Hematopoietic multipotent progenitor cell treated with erythropoietin and hydrocortisone succinate and interleukin-3 and kit ligand, for 6 days (in vitro differentiated cells): ENCODE data around the gene TGFB1I1.
"Not testable (repeated sequence)": the region's sequence is repeated elsewhere in the genome, so short reads cannot be mapped to it uniquely, and the experiment has no call there.

Experiments
- DNase-seq: peaks from one replicate; pipeline ENCODE4 v3.0.0-alpha.2; 2015

Gene TGFB1I1

GRCh38 chr16:31471875-31472708 lies at the start of gene TGFB1I1:
Gene TGFB1I1 (plus strand): TSS chr16:31472152. CDS start chr16:31472189, 37 bp downstream.
- DNase-seq, result no peak

- DNase-seq, result no peak
These were observed 48.7 kb upstream of the TGFB1I1 start for GRCh38 chr16:31423241-31423640.

GRCh38 chr16:31423801-31424200 lies 48.2 kb upstream of the TGFB1I1 start:
- DNase-seq, result no peak

- peak; percentile 41 for DNase-seq
These were observed 44.3 kb upstream of the TGFB1I1 start for GRCh38 chr16:31427441-31428278.

- DNase-seq, result no peak
These were observed 43.7 kb upstream of the TGFB1I1 start, which contains the start of gene COX6A2 for GRCh38 chr16:31428279-31428597. Gene COX6A2 (minus strand): TSS chr16:31428360. CDS start chr16:31428325, 35 bp downstream.

- no peak for DNase-seq
These were observed 43.2 kb upstream of the TGFB1I1 start for GRCh38 chr16:31428638-31429247.

GRCh38 chr16:31429314-31429713 lies 42.6 kb upstream of the TGFB1I1 start:
- DNase-seq, result no peak

GRCh38 chr16:31429796-31430195 lies 42.2 kb upstream of the TGFB1I1 start:
- DNase-seq, result no peak

GRCh38 chr16:31430380-31431052 lies 41.4 kb upstream of the TGFB1I1 start:
- no peak for DNase-seq

- DNase-seq, result no peak
These were observed 36.4 kb upstream of the TGFB1I1 start for GRCh38 chr16:31435341-31436220.

GRCh38 chr16:31436221-31437045 lies 35.5 kb upstream of the TGFB1I1 start:
- no peak for DNase-seq

- DNase-seq, result no peak
These were observed 33.5 kb upstream of the TGFB1I1 start for GRCh38 chr16:31438414-31438813.

- not testable (repeated sequence) for DNase-seq
These were observed 32.9 kb upstream of the TGFB1I1 start for GRCh38 chr16:31439023-31439422.

GRCh38 chr16:31439519-31439918 lies 32.4 kb upstream of the TGFB1I1 start:
- no peak for DNase-seq

GRCh38 chr16:31440516-31441184 lies 31.3 kb upstream of the TGFB1I1 start:
- DNase-seq, result no peak

GRCh38 chr16:31441956-31442355 lies 30.0 kb upstream of the TGFB1I1 start:
- no peak for DNase-seq

GRCh38 chr16:31445931-31446330 lies 26.0 kb upstream of the TGFB1I1 start:
- DNase-seq, result not testable (repeated sequence)

GRCh38 chr16:31451201-31451600 lies 20.8 kb upstream of the TGFB1I1 start:
- no peak for DNase-seq

GRCh38 chr16:31451681-31452351 lies 20.1 kb upstream of the TGFB1I1 start:
- DNase-seq, result peak; percentile 77

- peak; percentile 51 for DNase-seq
These were observed 19.3 kb upstream of the TGFB1I1 start for GRCh38 chr16:31452631-31453106.
